CD4-positive, alpha-beta T cell (primary cell): ENCODE data around the gene C10orf67. TPM values are rescaled to one million over a fixed set of nuclear protein-coding genes. Genes with fewer than 3 reads are reported as not detected.

Experiments
- ATAC-seq: fragments of 200-7000 bp; cut with Tn5 transposase; one replicate; pipeline ENCODE4 v1.10.0; 2022; ENCODE audit warnings: mild to moderate bottlenecking; ENCODE audit not compliant: poor library complexity
- CTCF ChIA-PET: fragments of 350-600 bp; sonication (Branson Sonifier 250); formaldehyde crosslinking; loops from one replicate; lab custom pipeline; 2021; ENCODE audit warnings: antibody characterized with exemption, inconsistent platforms; lab: Charles Lee
- POLR2A ChIA-PET: fragments of 350-600 bp; sonication (Branson Sonifier 250); formaldehyde crosslinking; loops from one replicate; lab custom pipeline; 2021; ENCODE audit warnings: antibody characterized with exemption, inconsistent platforms; lab: Charles Lee
- DNase-seq, 14 experiments: peaks; one replicate each; pipeline ENCODE4 v3.0.0-alpha.2; 2013 to 2020; ENCODE audit warnings: mixed read lengths in 2 of 14
- H3K27ac ChIP-seq, 2 donors: one replicate each; pipeline versions ENCODE4 v1.5.1 to v1.7.0; 2013; ENCODE audit warnings: low read length in 2 of 2, low read depth in 1 of 2, mild to moderate bottlenecking in 1 of 2
- H3K27me3 ChIP-seq, 2 experiments: 1 replicate in 1 of 2; 2 replicates in 1 of 2; pipeline versions ENCODE4 v1.6.1 to v1.7.0; 2013; ENCODE audit warnings: low read length in 2 of 2, control low read depth in 1 of 2, mild to moderate bottlenecking in 1 of 2, moderate library complexity in 1 of 2; ENCODE audit not compliant: insufficient read depth in 2 of 2, control insufficient read depth in 1 of 2
- H3K36me3 ChIP-seq: one replicate; pipeline ENCODE4 v1.6.1; 2013; ENCODE audit warnings: low read length, control low read depth; ENCODE audit not compliant: insufficient read depth
- H3K4me1 ChIP-seq: one replicate; pipeline ENCODE4 v1.6.1; 2013; ENCODE audit warnings: low read length, control low read depth; ENCODE audit not compliant: insufficient read depth
- H3K4me3 ChIP-seq: one replicate; pipeline ENCODE4 v1.5.1; 2013; ENCODE audit warnings: mild to moderate bottlenecking, low read length, moderate library complexity
- H3K9me3 ChIP-seq, 2 experiments: 1 replicate in 1 of 2; 2 replicates in 1 of 2; pipeline versions ENCODE4 v1.6.1 to v1.7.0; 2013; ENCODE audit warnings: low read length in 2 of 2, mild to moderate bottlenecking in 2 of 2, control low read depth in 1 of 2, moderate library complexity in 1 of 2; ENCODE audit not compliant: control insufficient read depth in 1 of 2, insufficient read depth in 1 of 2
- H3K27ac Mint-ChIP-seq: one replicate; pipeline ENCODE4 v1.8.0; 2020; ENCODE audit warnings: mixed read lengths
- H3K27me3 Mint-ChIP-seq: one replicate; pipeline ENCODE4 v1.8.0; 2021; ENCODE audit warnings: mixed read lengths
- H3K36me3 Mint-ChIP-seq: one replicate; pipeline ENCODE4 v1.8.0; 2021; ENCODE audit warnings: low read depth, mixed read lengths
- H3K4me1 Mint-ChIP-seq: one replicate; pipeline ENCODE4 v1.8.0; 2021; ENCODE audit warnings: low read depth, mixed read lengths
- H3K4me3 Mint-ChIP-seq: one replicate; pipeline ENCODE4 v1.8.0; 2020; ENCODE audit warnings: mild to moderate bottlenecking, mixed read lengths
- H3K9me3 Mint-ChIP-seq: one replicate; pipeline ENCODE4 v1.8.0; 2020; ENCODE audit warnings: mixed read lengths
- intact Hi-C, 2 experiments: fragments of 100-400 bp; cut with DNase I in 1 of 2; cut with micrococcal nuclease in 1 of 2; formaldehyde crosslinking; loops; one replicate each; pipeline versions ENCODE4 v1.15.1 to v1.9.0; 2023 to 2025; cut with DNase I, micrococcal nuclease
- total RNA-seq, 174 experiments: library from RNA in 2 of 174; stranded (reverse) in 2 of 174; gene quantifications; one replicate each; pipeline ENCODE4 v1.2.3 and lab custom pipeline; 2021 to 2026
- TF ChIP-seq, protein P1 (sequence below): fragments of 200-600 bp; IDR thresholded peaks from one replicate; pipeline ENCODE4 v1.8.0; 2022; ENCODE audit warnings: antibody characterized with exemption, mild to moderate bottlenecking

C10orf67 gene
- total RNA-seq, 2 experiments from 2014 or later: not detected

DNA sequence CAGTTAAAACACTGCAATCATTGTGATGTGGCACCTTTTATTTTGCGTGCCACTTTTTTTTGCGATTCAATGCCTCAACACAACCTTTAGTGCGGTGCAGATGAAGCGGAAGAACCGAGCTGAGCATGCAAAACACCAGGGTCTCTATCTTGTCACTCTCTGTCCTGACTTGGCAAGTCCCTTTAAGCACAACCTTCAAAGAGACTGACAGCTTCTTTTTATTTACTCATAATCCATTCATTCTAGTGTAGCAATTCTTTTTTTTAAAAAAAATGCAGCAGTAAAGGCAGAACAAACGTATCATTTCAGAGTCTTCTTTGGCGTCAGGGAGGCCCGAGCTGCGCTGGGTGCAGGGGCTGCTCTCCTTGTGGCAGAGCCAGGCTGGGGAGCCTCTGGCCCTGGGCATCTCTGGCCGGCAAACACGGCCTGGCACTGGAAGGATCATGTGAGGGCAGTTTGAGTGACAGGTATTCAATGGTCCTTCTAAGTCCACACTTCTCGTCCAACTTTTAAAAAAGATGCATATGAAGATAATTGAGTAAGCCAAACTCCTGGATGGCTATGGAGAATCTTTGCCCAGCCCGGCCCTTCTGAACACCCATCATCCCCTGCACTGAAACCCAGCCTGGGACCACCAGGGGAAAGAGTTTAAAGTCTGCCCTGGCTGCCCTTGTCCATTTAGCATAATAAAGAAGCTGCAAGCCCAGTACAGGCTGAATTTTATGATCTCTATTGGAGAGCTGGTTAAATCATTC lies 148.6 kb downstream of the C10orf67 start:
- ATAC-seq: no peak
- Mint-ChIP-seq H3K4me3 (no peak overlapping the region), H3K27me3 (peaks cover 66% of the 10 kb centered on the region), H3K4me1 (peaks cover 5% of the 10 kb centered on the region), H3K27ac (no peak overlapping the region), H3K9me3 (no peaks in the 10 kb centered on the region), H3K36me3 (no peaks in the 10 kb centered on the region)
- ChIA-PET CTCF (no interaction called here), POLR2A (no interaction called here)
- H3K4me3 ChIP-seq: no peak overlapping the region
- H3K27ac ChIP-seq: no peak overlapping the region
- H3K36me3 ChIP-seq: no peaks in the 10 kb centered on the region
- peaks cover 0 to 17% of the 10 kb centered on the region in 2 experiments for H3K9me3 ChIP-seq
- intact Hi-C loops: no loop called here
- no peak for DNase-seq
- H3K27me3 ChIP-seq: peaks cover 69 to 86% of the 10 kb centered on the region in 2 experiments
- H3K4me1 ChIP-seq: peaks cover 13% of the 10 kb centered on the region
- TF ChIP-seq, protein P1, sequence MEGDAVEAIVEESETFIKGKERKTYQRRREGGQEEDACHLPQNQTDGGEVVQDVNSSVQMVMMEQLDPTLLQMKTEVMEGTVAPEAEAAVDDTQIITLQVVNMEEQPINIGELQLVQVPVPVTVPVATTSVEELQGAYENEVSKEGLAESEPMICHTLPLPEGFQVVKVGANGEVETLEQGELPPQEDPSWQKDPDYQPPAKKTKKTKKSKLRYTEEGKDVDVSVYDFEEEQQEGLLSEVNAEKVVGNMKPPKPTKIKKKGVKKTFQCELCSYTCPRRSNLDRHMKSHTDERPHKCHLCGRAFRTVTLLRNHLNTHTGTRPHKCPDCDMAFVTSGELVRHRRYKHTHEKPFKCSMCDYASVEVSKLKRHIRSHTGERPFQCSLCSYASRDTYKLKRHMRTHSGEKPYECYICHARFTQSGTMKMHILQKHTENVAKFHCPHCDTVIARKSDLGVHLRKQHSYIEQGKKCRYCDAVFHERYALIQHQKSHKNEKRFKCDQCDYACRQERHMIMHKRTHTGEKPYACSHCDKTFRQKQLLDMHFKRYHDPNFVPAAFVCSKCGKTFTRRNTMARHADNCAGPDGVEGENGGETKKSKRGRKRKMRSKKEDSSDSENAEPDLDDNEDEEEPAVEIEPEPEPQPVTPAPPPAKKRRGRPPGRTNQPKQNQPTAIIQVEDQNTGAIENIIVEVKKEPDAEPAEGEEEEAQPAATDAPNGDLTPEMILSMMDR: no peak

DNA sequence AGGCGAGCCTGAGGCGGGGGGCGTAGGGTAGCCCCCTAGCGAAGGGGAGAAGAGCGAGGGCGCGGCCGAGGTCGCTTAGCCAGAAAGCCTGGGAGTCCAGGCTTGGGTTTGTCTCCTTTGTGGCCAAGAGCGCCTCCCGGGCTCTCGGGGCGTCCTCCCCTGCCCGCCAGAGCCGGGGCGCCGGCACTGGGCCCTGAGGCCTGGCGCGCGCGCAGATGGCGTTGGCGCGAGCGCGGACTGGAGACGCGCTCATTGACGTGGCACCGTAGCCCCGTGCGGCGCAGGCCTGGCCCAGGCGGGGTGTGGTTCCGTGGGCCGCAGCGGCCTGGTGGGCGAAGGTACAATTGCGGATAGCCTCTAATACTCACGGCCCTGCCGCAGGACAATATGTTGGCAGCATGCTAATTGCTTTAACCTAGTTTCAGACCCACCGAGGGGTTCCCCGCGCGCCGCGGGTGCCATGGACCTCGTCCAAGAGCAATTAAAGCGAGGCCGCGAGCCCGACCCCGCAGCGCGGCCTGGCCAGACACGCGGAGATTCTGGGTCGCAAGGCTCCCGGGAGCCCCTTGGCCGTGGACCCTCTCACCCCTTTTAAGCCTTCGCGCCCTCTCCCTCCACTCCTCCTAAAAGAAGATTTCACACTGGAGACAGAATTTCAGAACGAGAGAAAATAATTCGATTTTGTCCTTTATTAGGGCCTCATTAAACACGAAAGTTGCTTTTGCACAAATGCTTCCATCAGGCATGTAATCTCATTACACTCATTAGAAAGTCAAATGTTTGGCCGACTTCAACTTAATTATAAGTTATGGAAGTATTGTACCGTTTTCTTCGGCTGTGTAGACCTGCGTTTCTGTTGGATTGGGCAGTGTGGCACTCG lies 149.4 kb downstream of the C10orf67 start:
- H3K27ac ChIP-seq: no peak overlapping the region
- H3K36me3 Mint-ChIP-seq: no peaks in the 10 kb centered on the region
- no peak overlapping the region for H3K27ac Mint-ChIP-seq
- peaks cover 5% of the 10 kb centered on the region for H3K4me1 Mint-ChIP-seq
- no peak overlapping the region for H3K4me3 Mint-ChIP-seq
- peaks cover 62 to 86% of the 10 kb centered on the region in 2 experiments for H3K27me3 ChIP-seq
- H3K36me3 ChIP-seq: no peaks in the 10 kb centered on the region
- intact Hi-C loops: no loop called here
- peaks cover 66% of the 10 kb centered on the region for H3K27me3 Mint-ChIP-seq
- no peak for DNase-seq
- TF ChIP-seq, protein P1: no peak
- no peak for ATAC-seq
- POLR2A ChIA-PET: no interaction called here
- H3K9me3 Mint-ChIP-seq: no peaks in the 10 kb centered on the region
- CTCF ChIA-PET: no interaction called here
- H3K9me3 ChIP-seq: peaks cover 0 to 17% of the 10 kb centered on the region in 2 experiments
- peaks cover 13% of the 10 kb centered on the region for H3K4me1 ChIP-seq
- H3K4me3 ChIP-seq: no peak overlapping the region

DNA sequence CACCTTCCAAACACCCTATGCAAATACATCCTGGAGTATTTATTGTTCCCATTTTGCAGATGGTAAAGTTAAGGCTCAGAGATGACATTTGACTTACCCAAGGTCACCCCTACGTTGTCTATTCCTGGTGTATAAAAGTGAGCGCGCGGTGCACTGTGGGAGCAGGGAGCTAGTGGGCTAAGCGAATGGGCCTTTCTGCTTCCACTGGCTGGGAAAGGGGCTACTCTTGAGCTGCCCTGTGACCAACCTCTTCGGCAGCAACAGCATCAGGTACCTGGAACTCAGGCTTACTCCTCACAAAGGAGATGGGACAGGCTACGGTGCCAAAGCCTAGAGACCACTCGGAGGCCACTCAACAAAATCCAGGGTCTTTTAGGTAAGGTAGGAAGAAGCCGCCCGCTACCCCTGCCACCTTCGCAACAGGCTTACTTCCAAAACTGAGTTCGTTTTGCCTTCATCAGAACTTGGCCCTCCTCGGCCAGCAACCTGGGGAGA lies 150.1 kb downstream of the C10orf67 start:
- CTCF ChIA-PET: no interaction called here

More for the DNA sequence above, 150.1 kb downstream of the C10orf67 start:
- peaks cover 5% of the 10 kb centered on the region for H3K4me1 Mint-ChIP-seq
- no peaks in the 10 kb centered on the region for H3K9me3 Mint-ChIP-seq
- peaks cover 66% of the 10 kb centered on the region for H3K27me3 Mint-ChIP-seq
- H3K4me3 Mint-ChIP-seq: no peak overlapping the region
- POLR2A ChIA-PET: no interaction called here
- DNase-seq: no peak
- Histone ChIP-seq H3K36me3 (no peaks in the 10 kb centered on the region), H3K4me3 (no peak overlapping the region), H3K27ac (no peak overlapping the region), H3K9me3 (peaks cover 0 to 15% of the 10 kb centered on the region in 2 experiments), H3K4me1 (peaks cover 8% of the 10 kb centered on the region), H3K27me3 (peaks cover 55 to 84% of the 10 kb centered on the region in 2 experiments)
- intact Hi-C loops: no loop called here
- TF ChIP-seq, protein P1: no peak
- H3K36me3 Mint-ChIP-seq: no peaks in the 10 kb centered on the region
- no peak for ATAC-seq
- no peak overlapping the region for H3K27ac Mint-ChIP-seq
